Stimulated activated CD8-positive, alpha-beta memory T cell treated with anti-CD3 and anti-CD28 coated beads, Interleukin-15, amount 100 ng/mL, for 4 hours (primary cell): ENCODE results near the gene TRAF5.

Experiments used
- DNase-seq, 2 donors: peaks; one replicate each; pipeline ENCODE4 v3.0.0-alpha.2; 2020; ENCODE audit warnings: low read depth in 2 of 2

The TRAF5 gene

GRCh38 chr1:211327346-211327921, 801 bp downstream of the TRAF5 start:
- no peak for DNase-seq

GRCh38 chr1:211328084-211328694, 1.6 kb downstream of the TRAF5 start:
- no peak for DNase-seq

- no peak for DNase-seq
Measured at GRCh38 chr1:211328866-211329475, 2.3 kb downstream of the TRAF5 start.

GRCh38 chr1:211329764-211330201, 3.1 kb downstream of the TRAF5 start:
- no peak for DNase-seq

- DNase-seq, result no peak
Measured at GRCh38 chr1:211330282-211330936, 3.8 kb downstream of the TRAF5 start.

GRCh38 chr1:211331011-211331709, 4.5 kb downstream of the TRAF5 start:
- DNase-seq, result no peak

GRCh38 chr1:211332036-211332616, 5.5 kb downstream of the TRAF5 start:
- no peak for DNase-seq

GRCh38 chr1:211332830-211333229, 6.2 kb downstream of the TRAF5 start:
- no peak for DNase-seq

GRCh38 chr1:211333906-211334305, 7.3 kb downstream of the TRAF5 start:
- no peak for DNase-seq

GRCh38 chr1:211334986-211335385, 8.4 kb downstream of the TRAF5 start:
- no peak for DNase-seq

- DNase-seq, result no peak
Measured at GRCh38 chr1:211335522-211336157, 9.0 kb downstream of the TRAF5 start.

- no peak for DNase-seq
Measured at GRCh38 chr1:211336161-211336560, 9.5 kb downstream of the TRAF5 start.

- DNase-seq, result no peak
Measured at GRCh38 chr1:211336775-211337174, 10.1 kb downstream of the TRAF5 start.

GRCh38 chr1:211337430-211338223, 11.0 kb downstream of the TRAF5 start:
- no peak for DNase-seq

GRCh38 chr1:211338224-211338620, 11.6 kb downstream of the TRAF5 start:
- DNase-seq, result no peak

GRCh38 chr1:211339631-211340041, 13.0 kb downstream of the TRAF5 start:
- DNase-seq, result no peak

- DNase-seq, result no peak
Measured at GRCh38 chr1:211340622-211341507, 14.2 kb downstream of the TRAF5 start.

- no peak for DNase-seq
Measured at GRCh38 chr1:211341999-211342398, 15.4 kb downstream of the TRAF5 start.

- DNase-seq, result no peak
Measured at GRCh38 chr1:211343607-211344006, 17.0 kb downstream of the TRAF5 start.
